Nephron progenitor cell (in vitro differentiated cells): ENCODE measurements around the gene MYO5B.
"Not testable (repeated sequence)": the region's sequence is repeated elsewhere in the genome, so short reads cannot be mapped to it uniquely, and the experiment has no call there.

ENCODE experiments used
- DNase-seq: peaks from one replicate; pipeline ENCODE4 v3.0.0; 2021
- H3K27ac Mint-ChIP-seq: 2 replicates; pipeline ENCODE4 v1.8.0; 2021; ENCODE audit warnings: mild to moderate bottlenecking, moderate library complexity, mixed read lengths
- H3K27me3 Mint-ChIP-seq: 2 replicates; pipeline ENCODE4 v1.8.0; 2021; ENCODE audit warnings: mild to moderate bottlenecking, low read depth, mixed read lengths; ENCODE audit not compliant: poor library complexity
- H3K36me3 Mint-ChIP-seq: 2 replicates; pipeline ENCODE4 v1.8.0; 2021; ENCODE audit warnings: low read depth, mixed read lengths
- H3K4me1 Mint-ChIP-seq: 2 replicates; pipeline ENCODE4 v1.8.0; 2021; ENCODE audit warnings: mixed read lengths
- H3K4me3 Mint-ChIP-seq: 2 replicates; pipeline ENCODE4 v1.8.0; 2021; ENCODE audit warnings: mild to moderate bottlenecking, moderate library complexity, mixed read lengths
- H3K9me3 Mint-ChIP-seq: 2 replicates; pipeline ENCODE4 v1.8.0; 2021; ENCODE audit warnings: mild to moderate bottlenecking, moderate library complexity, mixed read lengths
- TF ChIP-seq, protein P1 (sequence below): fragments of 200-600 bp; sonication (generic); IDR thresholded peaks from 2 replicates; pipeline ENCODE4 v1.5.0; 2021; ENCODE audit warnings: antibody characterized with exemption

Gene MYO5B

DNA sequence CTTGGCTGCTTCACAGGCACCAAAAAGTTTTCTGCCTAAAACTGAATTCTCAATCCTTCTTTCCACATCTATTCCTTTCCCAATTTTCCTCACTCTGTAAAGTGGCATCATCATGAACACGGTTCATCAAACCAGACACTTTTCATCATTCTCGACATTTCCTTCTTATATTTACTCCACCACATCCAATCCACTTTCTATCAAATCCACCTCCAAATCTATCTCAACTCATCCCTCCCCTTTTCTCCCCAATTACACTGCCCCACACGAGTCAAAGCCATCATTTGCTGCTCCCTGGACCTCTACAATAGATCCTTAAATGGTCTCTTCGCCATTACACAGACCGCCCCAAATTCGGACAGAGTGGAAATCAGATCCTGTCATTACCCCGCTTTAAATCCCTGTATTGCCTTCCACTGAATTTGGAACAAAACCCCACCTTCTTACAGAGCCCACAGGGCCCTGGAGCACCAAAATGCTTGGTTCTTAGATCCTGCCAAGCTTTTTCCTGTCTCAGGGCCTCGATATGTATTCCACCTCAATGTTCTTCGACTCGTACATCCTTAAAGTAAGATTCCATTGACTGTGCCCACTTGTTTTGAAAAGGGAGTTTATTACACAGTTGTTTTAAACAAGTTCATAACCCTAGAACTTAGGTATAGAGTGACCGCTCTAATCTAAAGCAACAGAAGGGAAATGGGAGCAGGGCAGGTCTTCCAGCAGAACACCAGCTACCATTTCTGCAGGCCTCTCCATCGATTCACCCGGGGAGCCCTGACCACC, 382.5 kb downstream of the MYO5B start:
- Mint-ChIP-seq H3K4me1 (peaks cover 35% of the 10 kb centered on the region), H3K27ac (peak overlapping the region; percentile 33), H3K36me3 (peaks cover 47% of the 10 kb centered on the region), H3K9me3 (peaks cover 40% of the 10 kb centered on the region), H3K27me3 (peaks cover 4% of the 10 kb centered on the region), H3K4me3 (peak overlapping the region; percentile 97)
- no peak for DNase-seq
- TF ChIP-seq, protein P1, sequence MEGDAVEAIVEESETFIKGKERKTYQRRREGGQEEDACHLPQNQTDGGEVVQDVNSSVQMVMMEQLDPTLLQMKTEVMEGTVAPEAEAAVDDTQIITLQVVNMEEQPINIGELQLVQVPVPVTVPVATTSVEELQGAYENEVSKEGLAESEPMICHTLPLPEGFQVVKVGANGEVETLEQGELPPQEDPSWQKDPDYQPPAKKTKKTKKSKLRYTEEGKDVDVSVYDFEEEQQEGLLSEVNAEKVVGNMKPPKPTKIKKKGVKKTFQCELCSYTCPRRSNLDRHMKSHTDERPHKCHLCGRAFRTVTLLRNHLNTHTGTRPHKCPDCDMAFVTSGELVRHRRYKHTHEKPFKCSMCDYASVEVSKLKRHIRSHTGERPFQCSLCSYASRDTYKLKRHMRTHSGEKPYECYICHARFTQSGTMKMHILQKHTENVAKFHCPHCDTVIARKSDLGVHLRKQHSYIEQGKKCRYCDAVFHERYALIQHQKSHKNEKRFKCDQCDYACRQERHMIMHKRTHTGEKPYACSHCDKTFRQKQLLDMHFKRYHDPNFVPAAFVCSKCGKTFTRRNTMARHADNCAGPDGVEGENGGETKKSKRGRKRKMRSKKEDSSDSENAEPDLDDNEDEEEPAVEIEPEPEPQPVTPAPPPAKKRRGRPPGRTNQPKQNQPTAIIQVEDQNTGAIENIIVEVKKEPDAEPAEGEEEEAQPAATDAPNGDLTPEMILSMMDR: no peak

DNA sequence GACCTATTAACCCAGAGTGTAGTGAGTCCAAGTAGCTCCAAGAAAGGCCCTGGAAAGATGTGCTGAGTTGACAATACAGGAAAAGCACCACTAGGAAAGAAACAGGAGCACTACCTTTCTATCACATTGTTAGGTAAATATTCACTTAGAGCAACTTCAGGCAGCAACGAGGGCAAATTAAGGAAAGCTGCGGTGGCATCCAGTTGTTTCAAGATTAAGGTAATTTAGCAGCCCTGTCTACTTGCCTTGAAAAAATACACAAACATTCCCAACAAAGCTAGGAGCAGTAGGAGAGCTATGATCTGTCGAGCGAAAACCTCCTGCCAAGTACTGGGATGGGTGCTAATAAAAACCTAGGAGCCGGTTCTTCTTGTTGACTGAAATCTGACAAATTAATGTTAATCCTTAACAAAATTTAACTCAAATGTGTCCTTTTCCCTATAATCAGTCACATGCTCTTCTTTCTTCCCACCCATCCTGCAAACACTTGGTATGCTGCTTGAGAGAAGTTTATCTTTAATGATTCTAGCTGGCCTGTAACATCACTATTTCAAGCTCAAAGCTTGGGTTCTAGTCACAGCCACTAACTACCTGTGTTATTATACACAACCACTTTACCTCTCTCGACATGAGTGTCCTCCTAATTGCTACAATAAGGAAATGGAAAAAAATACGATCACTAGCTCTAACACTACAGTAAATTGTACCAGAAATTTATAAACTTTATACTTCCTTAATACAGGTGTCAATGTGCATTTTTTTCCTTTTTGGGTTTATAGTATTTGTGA, 383.6 kb downstream of the MYO5B start:
- peaks cover 52% of the 10 kb centered on the region for H3K9me3 Mint-ChIP-seq
- peak overlapping the region; percentile 11 for H3K27ac Mint-ChIP-seq
- DNase-seq: no peak
- TF ChIP-seq, protein P1: no peak
- H3K4me1 Mint-ChIP-seq: peaks cover 35% of the 10 kb centered on the region
- H3K4me3 Mint-ChIP-seq: peak overlapping the region; percentile 70
- peaks cover 52% of the 10 kb centered on the region for H3K36me3 Mint-ChIP-seq
- H3K27me3 Mint-ChIP-seq: peaks cover 4% of the 10 kb centered on the region

DNA sequence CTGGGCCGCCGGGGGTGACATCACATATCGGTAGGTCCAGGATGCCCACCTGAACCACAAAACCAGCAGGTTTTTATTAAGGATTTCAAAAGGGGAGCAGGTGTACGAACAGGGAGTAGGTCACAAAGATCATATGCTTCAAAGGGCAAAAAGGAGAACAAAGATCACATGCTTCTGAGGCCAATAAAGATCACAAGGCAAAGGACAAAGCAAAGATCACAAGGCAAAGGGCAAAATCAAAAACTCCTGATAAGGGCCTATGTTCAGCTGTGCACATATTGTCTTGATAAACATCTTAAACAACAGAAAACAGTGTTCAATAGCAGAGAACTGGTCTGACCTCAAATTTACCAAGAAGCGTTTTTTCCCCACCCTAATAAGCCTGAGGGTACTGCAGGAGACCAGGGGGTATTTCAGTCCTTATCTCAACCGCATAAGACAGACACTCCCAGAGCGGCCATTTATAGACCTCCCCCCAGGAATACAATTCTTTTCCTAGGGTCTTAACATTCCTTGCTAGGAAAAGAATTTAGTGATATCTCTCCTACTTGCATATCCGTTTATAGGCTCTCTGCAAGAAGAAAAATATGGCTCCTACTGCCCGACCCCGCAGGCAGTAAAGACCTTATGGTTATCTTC, 386.3 kb downstream of the MYO5B start:
- H3K4me3 Mint-ChIP-seq, H3K27me3 Mint-ChIP-seq, DNase-seq, H3K27ac Mint-ChIP-seq: not testable (repeated sequence)
- Mint-ChIP-seq H3K36me3 (peaks cover 70% of the 10 kb centered on the region), H3K4me1 (peaks cover 28% of the 10 kb centered on the region), H3K9me3 (peaks cover 64% of the 10 kb centered on the region)

DNA sequence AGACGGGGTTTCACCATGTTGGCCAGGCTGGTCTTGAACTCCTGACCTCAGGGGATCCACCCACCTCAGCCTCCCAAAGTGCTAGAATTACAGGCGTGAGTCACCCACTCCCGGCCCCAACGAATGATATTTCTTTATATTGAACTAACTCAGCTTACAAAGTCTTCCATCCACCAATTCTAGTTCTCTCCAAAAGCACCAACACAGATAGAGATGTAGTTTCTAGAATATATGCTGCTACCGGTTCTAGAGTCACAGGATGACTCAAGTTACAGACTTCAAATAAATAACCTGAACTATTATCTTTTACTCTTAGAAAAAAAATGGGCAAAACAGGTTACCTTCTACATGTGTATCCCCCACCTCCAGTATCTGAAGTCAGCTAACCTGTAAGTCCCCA, 390.9 kb downstream of the MYO5B start:
- peaks cover 88% of the 10 kb centered on the region for H3K36me3 Mint-ChIP-seq
- H3K4me3 Mint-ChIP-seq: no peak overlapping the region
- no peaks in the 10 kb centered on the region for H3K27me3 Mint-ChIP-seq
- no peak overlapping the region for H3K27ac Mint-ChIP-seq
- TF ChIP-seq, protein P1: no peak
- peaks cover 5% of the 10 kb centered on the region for H3K4me1 Mint-ChIP-seq
- no peak for DNase-seq
- peaks cover 59% of the 10 kb centered on the region for H3K9me3 Mint-ChIP-seq

DNA sequence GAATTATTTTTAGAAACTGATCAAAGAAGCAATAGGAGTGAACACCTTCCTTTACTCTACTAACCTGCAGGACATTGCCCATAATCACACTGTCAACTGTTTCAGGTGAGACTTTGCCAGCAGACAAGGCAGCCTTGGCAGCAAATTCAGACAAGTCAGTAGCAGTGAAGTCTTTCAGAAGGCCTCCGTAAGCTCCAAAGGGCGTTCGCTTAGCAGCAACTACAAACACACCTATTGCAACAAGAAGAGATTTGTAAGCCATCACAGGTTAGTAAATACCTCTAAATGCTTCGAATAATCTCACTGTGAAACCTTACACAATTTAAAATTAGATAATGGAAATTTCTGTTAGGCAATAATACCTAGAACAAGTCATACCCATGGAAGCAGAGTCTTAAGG, 392.3 kb downstream of the MYO5B start:
- TF ChIP-seq, protein P1: no peak
- Mint-ChIP-seq H3K4me1 (peaks cover 5% of the 10 kb centered on the region), H3K27ac (no peak overlapping the region), H3K36me3 (peaks cover 88% of the 10 kb centered on the region), H3K4me3 (no peak overlapping the region), H3K27me3 (no peaks in the 10 kb centered on the region), H3K9me3 (peaks cover 55% of the 10 kb centered on the region)
- DNase-seq: no peak

DNA sequence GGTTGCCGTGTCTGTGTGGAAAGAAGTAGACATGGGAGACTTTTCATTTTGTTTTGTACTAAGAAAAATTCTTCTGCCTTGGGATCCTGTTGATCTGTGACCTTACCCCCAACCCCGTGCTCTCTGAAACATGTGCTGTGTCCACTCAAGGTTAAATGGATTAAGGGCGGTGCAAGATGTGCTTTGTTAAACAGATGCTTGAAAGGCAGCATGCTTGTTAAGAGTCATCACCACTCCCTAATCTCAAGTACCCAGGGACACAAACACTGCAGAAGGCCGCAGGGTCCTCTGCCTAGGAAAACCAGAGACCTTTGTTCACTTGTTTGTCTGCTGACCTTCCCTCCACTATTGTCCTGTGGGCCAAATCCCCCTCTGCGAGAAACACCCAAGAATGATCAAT, 394.5 kb downstream of the MYO5B start:
- Mint-ChIP-seq H3K9me3 (peaks cover 35% of the 10 kb centered on the region), H3K36me3 (peaks cover 84% of the 10 kb centered on the region)
- not testable (repeated sequence) for DNase-seq, H3K4me1 Mint-ChIP-seq, H3K27me3 Mint-ChIP-seq, H3K4me3 Mint-ChIP-seq, H3K27ac Mint-ChIP-seq

DNA sequence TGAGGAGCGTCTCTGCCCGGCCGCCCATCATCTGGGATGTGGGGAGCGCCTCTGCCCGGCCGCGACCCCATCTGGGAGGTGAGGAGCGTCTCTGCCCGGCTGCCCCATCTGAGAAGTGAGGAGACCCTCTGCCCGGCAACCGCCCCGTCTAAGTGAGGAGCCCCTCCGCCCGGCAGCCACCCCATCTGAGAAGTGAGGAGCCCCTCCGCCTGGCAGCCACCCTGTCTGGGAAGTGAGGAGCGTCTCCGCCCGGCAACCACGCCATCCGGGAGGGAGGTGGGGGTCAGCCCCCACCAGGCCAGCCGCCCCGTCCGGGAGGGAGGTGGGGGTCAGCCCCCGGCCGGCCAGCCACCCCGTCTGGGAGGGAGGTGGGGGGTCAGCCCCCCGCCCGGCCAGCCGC, 395.1 kb downstream of the MYO5B start:
- DNase-seq, H3K4me1 Mint-ChIP-seq, H3K27ac Mint-ChIP-seq, H3K4me3 Mint-ChIP-seq, H3K27me3 Mint-ChIP-seq: not testable (repeated sequence)
- Mint-ChIP-seq H3K9me3 (peaks cover 35% of the 10 kb centered on the region), H3K36me3 (peaks cover 87% of the 10 kb centered on the region)
